D721Med (cell line): ENCODE measurements around the gene SOX18.
A peak's percentile ranks its signal among the peaks of the same experiment; 100 is the strongest.

Experiments
- DNase-seq: peaks from one replicate; pipeline ENCODE4 v3.0.0; 2011; ENCODE audit warnings: low spot score; ENCODE audit not compliant: insufficient read length
- FAIRE-seq: peaks from 2 replicates; lab custom pipeline; 2011; peaks lifted over from hg19 to GRCh38; lab: Jason Lieb, UNC
- CTCF ChIP-seq: IDR thresholded peaks from 2 replicates; pipeline ENCODE4 v1.5.1; 2012; ENCODE audit warnings: mild to moderate bottlenecking, control low read depth; ENCODE audit not compliant: insufficient read depth; ENCODE audit errors: missing control alignments

Gene SOX18

GRCh38 chr20:64039293-64040160 is 9.9 kb downstream of the SOX18 start:
- DNase-seq (no peak), FAIRE-seq (no peak)
- TF ChIP-seq CTCF: no peak

GRCh38 chr20:64038565-64039292 is 10.7 kb downstream of the SOX18 start:
- FAIRE-seq (no peak), DNase-seq (peak; percentile 92)
- TF ChIP-seq CTCF: peak; percentile 51

GRCh38 chr20:64038224-64038564 is 11.2 kb downstream of the SOX18 start:
- no peak for DNase-seq
- FAIRE-seq: no peak
- TF ChIP-seq CTCF: no peak

GRCh38 chr20:64037498-64038213 is 11.8 kb downstream of the SOX18 start:
- no peak for DNase-seq
- no peak for TF ChIP-seq CTCF
- FAIRE-seq: no peak

GRCh38 chr20:64037199-64037497 is 12.3 kb downstream of the SOX18 start:
- FAIRE-seq (no peak), DNase-seq (no peak)
- TF ChIP-seq CTCF: no peak

- no peak for TF ChIP-seq CTCF
- no peak for DNase-seq
- no peak for FAIRE-seq
Observed at GRCh38 chr20:64036346-64037198, 12.9 kb downstream of the SOX18 start.
